Measurements from ENCODE around the gene ITGA11. TPM values are rescaled to one million over a fixed set of nuclear protein-coding genes. Genes with fewer than 3 reads are reported as not detected.

Gene ITGA11
- total and polyA plus RNA-seq, 2 donors (not counting 1 experiment from before 2014, with no cell fraction given): 21.5 to 29.6 TPM

DNA sequence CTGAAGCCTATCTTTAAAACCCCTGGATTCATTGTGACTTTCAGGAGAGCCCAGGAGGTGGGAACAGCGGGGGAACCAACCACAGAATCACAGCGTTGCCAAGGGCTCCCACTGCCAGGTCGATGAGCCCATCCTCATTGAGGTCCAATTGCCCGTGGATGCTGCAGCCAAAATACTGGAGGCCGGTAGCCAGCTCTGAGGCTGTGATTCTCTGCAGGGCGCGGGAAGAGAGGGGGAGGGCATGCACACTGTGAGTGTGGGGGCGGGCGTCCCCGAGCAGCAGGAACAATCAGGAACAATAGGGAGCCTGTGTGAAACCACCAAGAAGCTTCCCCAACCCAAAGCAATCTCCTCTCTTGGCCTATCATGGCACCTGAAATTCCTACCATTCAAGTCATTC is 101.1 kb downstream of the ITGA11 start:
- Histone ChIP-seq H3K79me2 (ENCODE audit: control insufficient read depth, insufficient read depth, low read length) (no peaks in the 10 kb centered on the region), H3K4me3 (replicated peaks in 1 of 4; ENCODE audit: control extremely low read depth in 1 of 4, insufficient read depth in 1 of 4, low read depth in 3 of 4, low read length in 4 of 4) (no peak overlapping the region), H3K27me3 (ENCODE audit: control insufficient read depth, insufficient read depth, low read length) (peaks cover 5% of the 10 kb centered on the region), H2AFZ (ENCODE audit: low read length) (no peak overlapping the region), H3K27ac (ENCODE audit: insufficient read depth, low read length) (no peak overlapping the region), H3K4me1 (ENCODE audit: control insufficient read depth, extremely low read depth, insufficient read depth, low read length) (peaks cover 19% of the 10 kb centered on the region), H3K36me3 (ENCODE audit: control insufficient read depth, insufficient read depth, low read length) (no peaks in the 10 kb centered on the region), H3K9ac (ENCODE audit: insufficient read depth, low read length) (no peak overlapping the region), H3K9me3 (ENCODE audit: control insufficient read depth, insufficient read depth, low read depth, low read length) (no peaks in the 10 kb centered on the region), H3K4me2 (ENCODE audit: extremely low read depth, insufficient read depth, low read length) (no peak overlapping the region), H4K20me1 (ENCODE audit: control insufficient read depth, extremely low read depth, insufficient read depth, low read length) (no peaks in the 10 kb centered on the region)
- TF ChIP-seq EZH2 (IDR thresholded peaks at IDR 0.05; ENCODE audit: low read length, missing control alignments): no peak
- TF ChIP-seq, protein P1, sequence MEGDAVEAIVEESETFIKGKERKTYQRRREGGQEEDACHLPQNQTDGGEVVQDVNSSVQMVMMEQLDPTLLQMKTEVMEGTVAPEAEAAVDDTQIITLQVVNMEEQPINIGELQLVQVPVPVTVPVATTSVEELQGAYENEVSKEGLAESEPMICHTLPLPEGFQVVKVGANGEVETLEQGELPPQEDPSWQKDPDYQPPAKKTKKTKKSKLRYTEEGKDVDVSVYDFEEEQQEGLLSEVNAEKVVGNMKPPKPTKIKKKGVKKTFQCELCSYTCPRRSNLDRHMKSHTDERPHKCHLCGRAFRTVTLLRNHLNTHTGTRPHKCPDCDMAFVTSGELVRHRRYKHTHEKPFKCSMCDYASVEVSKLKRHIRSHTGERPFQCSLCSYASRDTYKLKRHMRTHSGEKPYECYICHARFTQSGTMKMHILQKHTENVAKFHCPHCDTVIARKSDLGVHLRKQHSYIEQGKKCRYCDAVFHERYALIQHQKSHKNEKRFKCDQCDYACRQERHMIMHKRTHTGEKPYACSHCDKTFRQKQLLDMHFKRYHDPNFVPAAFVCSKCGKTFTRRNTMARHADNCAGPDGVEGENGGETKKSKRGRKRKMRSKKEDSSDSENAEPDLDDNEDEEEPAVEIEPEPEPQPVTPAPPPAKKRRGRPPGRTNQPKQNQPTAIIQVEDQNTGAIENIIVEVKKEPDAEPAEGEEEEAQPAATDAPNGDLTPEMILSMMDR (conservative IDR thresholded peaks at IDR 0.05 in 1 of 2, IDR thresholded peaks at IDR 0.05 in 1 of 2; ENCODE audit: low read depth in 1 of 2, low read length in 2 of 2): no peak
- no peak for DNase-seq (ENCODE audit: low read depth in 2 of 2)

- Histone ChIP-seq H3K9me3 (ENCODE audit: control insufficient read depth, insufficient read depth, low read depth, low read length) (no peaks in the 10 kb centered on the region), H3K9ac (ENCODE audit: insufficient read depth, low read length) (no peak overlapping the region), H3K4me2 (ENCODE audit: extremely low read depth, insufficient read depth, low read length) (no peak overlapping the region), H3K27me3 (ENCODE audit: control insufficient read depth, insufficient read depth, low read length) (peaks cover 8% of the 10 kb centered on the region), H3K79me2 (ENCODE audit: control insufficient read depth, insufficient read depth, low read length) (no peaks in the 10 kb centered on the region), H3K36me3 (ENCODE audit: control insufficient read depth, insufficient read depth, low read length) (no peaks in the 10 kb centered on the region), H3K4me1 (ENCODE audit: control insufficient read depth, extremely low read depth, insufficient read depth, low read length) (peaks cover 19% of the 10 kb centered on the region), H2AFZ (ENCODE audit: low read length) (no peak overlapping the region), H3K27ac (ENCODE audit: insufficient read depth, low read length) (no peak overlapping the region), H4K20me1 (ENCODE audit: control insufficient read depth, extremely low read depth, insufficient read depth, low read length) (no peaks in the 10 kb centered on the region), H3K4me3 (replicated peaks in 1 of 4; ENCODE audit: control extremely low read depth in 1 of 4, insufficient read depth in 1 of 4, low read depth in 3 of 4, low read length in 4 of 4) (no peak overlapping the region)
- TF ChIP-seq, protein P1 (conservative IDR thresholded peaks at IDR 0.05 in 1 of 2, IDR thresholded peaks at IDR 0.05 in 1 of 2; ENCODE audit: low read depth in 1 of 2, low read length in 2 of 2): no peak
- no peak for TF ChIP-seq EZH2 (IDR thresholded peaks at IDR 0.05; ENCODE audit: low read length, missing control alignments)
- no peak for DNase-seq (ENCODE audit: low read depth in 2 of 2)
Observed at GRCh38 chr15:68330416-68330815, 101.5 kb downstream of the ITGA11 start.

- H2AFZ ChIP-seq (ENCODE audit: low read length): no peak overlapping the region
- H3K9ac ChIP-seq (ENCODE audit: insufficient read depth, low read length): no peak overlapping the region
- no peak for TF ChIP-seq EZH2 (IDR thresholded peaks at IDR 0.05; ENCODE audit: low read length, missing control alignments)
- TF ChIP-seq, protein P1 (conservative IDR thresholded peaks at IDR 0.05 in 1 of 2, IDR thresholded peaks at IDR 0.05 in 1 of 2; ENCODE audit: low read depth in 1 of 2, low read length in 2 of 2): no peak
- H3K36me3 ChIP-seq (ENCODE audit: control insufficient read depth, insufficient read depth, low read length): no peaks in the 10 kb centered on the region
- no peak overlapping the region for H3K4me2 ChIP-seq (ENCODE audit: extremely low read depth, insufficient read depth, low read length)
- DNase-seq (ENCODE audit: low read depth in 2 of 2): no peak
- peaks cover 6% of the 10 kb centered on the region for H3K4me1 ChIP-seq (ENCODE audit: control insufficient read depth, extremely low read depth, insufficient read depth, low read length)
- no peaks in the 10 kb centered on the region for H4K20me1 ChIP-seq (ENCODE audit: control insufficient read depth, extremely low read depth, insufficient read depth, low read length)
- H3K27ac ChIP-seq (ENCODE audit: insufficient read depth, low read length): no peak overlapping the region
- H3K79me2 ChIP-seq (ENCODE audit: control insufficient read depth, insufficient read depth, low read length): no peaks in the 10 kb centered on the region
- peaks cover 9% of the 10 kb centered on the region for H3K27me3 ChIP-seq (ENCODE audit: control insufficient read depth, insufficient read depth, low read length)
- H3K9me3 ChIP-seq (ENCODE audit: control insufficient read depth, insufficient read depth, low read depth, low read length): no peaks in the 10 kb centered on the region
- no peak overlapping the region for H3K4me3 ChIP-seq (replicated peaks in 1 of 4; ENCODE audit: control extremely low read depth in 1 of 4, insufficient read depth in 1 of 4, low read depth in 3 of 4, low read length in 4 of 4)
Observed at GRCh38 chr15:68328964-68329363, 103.0 kb downstream of the ITGA11 start.

All from fibroblast of lung (primary cell).